GM23248 (cell line): ENCODE results near the gene GDF11. TPM values are rescaled to one million over a fixed set of nuclear protein-coding genes. Genes with fewer than 3 reads are reported as not detected.

Source experiments
- DNase-seq: peaks from one replicate; pipeline ENCODE4 v3.0.0-alpha.2; 2015
- H2AFZ ChIP-seq: fragments of 200-600 bp; sonication (generic); 2 replicates; pipeline ENCODE4 v1.6.1; 2016; ENCODE audit warnings: antibody characterized with exemption
- H3F3A ChIP-seq: fragments of 200-600 bp; sonication (generic); 2 replicates; pipeline ENCODE4 v1.6.1; 2016; ENCODE audit warnings: mild to moderate bottlenecking, antibody characterized with exemption, mixed run types; ENCODE audit not compliant: insufficient read depth
- H3K27ac ChIP-seq: fragments of 200-600 bp; sonication (generic); 2 replicates; pipeline ENCODE4 v1.5.1; 2016; ENCODE audit warnings: mild to moderate bottlenecking
- H3K27me3 ChIP-seq: fragments of 200-600 bp; sonication (generic); replicated peaks from 2 replicates; pipeline ENCODE4 v1.6.1; 2016; ENCODE audit warnings: mild to moderate bottlenecking; ENCODE audit not compliant: insufficient read depth
- H3K36me3 ChIP-seq: fragments of 200-600 bp; sonication (generic); 2 replicates; pipeline ENCODE4 v1.6.1; 2016; ENCODE audit warnings: low read depth, mild to moderate bottlenecking
- H3K4me1 ChIP-seq: fragments of 200-600 bp; sonication (generic); 2 replicates; pipeline ENCODE4 v1.6.1; 2016; ENCODE audit warnings: mild to moderate bottlenecking; ENCODE audit not compliant: insufficient read depth
- H3K4me2 ChIP-seq: fragments of 200-600 bp; sonication (generic); one replicate; pipeline ENCODE4 v1.6.1; 2016; ENCODE audit warnings: mild to moderate bottlenecking; ENCODE audit not compliant: unreplicated experiment
- H3K4me3 ChIP-seq: fragments of 200-600 bp; sonication (generic); 2 replicates; pipeline ENCODE4 v1.5.1; 2016; ENCODE audit warnings: mild to moderate bottlenecking
- H3K79me2 ChIP-seq: fragments of 200-600 bp; sonication (generic); 2 replicates; pipeline ENCODE4 v1.6.1; 2016; ENCODE audit warnings: mild to moderate bottlenecking; ENCODE audit not compliant: insufficient read depth
- H3K9ac ChIP-seq: fragments of 200-600 bp; sonication (generic); 2 replicates; pipeline ENCODE4 v1.6.1; 2016; ENCODE audit warnings: mild to moderate bottlenecking
- H3K9me2 ChIP-seq: fragments of 200-600 bp; sonication (generic); 2 replicates; pipeline ENCODE4 v1.6.1; 2016; ENCODE audit warnings: mixed run types, mild to moderate bottlenecking, moderate library complexity; ENCODE audit not compliant: insufficient read depth
- H3K9me3 ChIP-seq: fragments of 200-600 bp; sonication (generic); one replicate; pipeline ENCODE4 v1.6.1; 2017; ENCODE audit warnings: low read depth
- H4K20me1 ChIP-seq: fragments of 200-600 bp; sonication (generic); 2 replicates; pipeline ENCODE4 v1.6.0; 2016; ENCODE audit not compliant: insufficient read depth
- EZH2 ChIP-seq: fragments of 200-600 bp; sonication (generic); IDR thresholded peaks from 2 replicates; pipeline ENCODE4 v1.6.1; 2018; ENCODE audit warnings: antibody characterized with exemption, mild to moderate bottlenecking; ENCODE audit not compliant: insufficient read depth, poor library complexity, severe bottlenecking
- EZH2phosphoT487 ChIP-seq: fragments of 200-600 bp; sonication (generic); IDR thresholded peaks from 2 replicates; pipeline ENCODE4 v1.6.1; 2018; ENCODE audit warnings: antibody characterized with exemption, moderate library complexity, mild to moderate bottlenecking, low read depth; ENCODE audit not compliant: insufficient read depth
- WGBS, 2 experiments: methylation state at CpG; one replicate each; pipeline ENCODE4 v1.1.6; 2015 to 2017; ENCODE audit warnings: low lambda C conversion rate in 2 of 2, low coverage in 1 of 2; ENCODE audit errors: missing lambda C conversion rate in 2 of 2; 5-methylcytosine and 5-hydroxymethylcytosine counted together
- in situ Hi-C: fragments of 300-500 bp; cut with MboI; formaldehyde crosslinking; loops from 2 replicates; pipeline ENCODE4 v1.15.0; 2020
- polyA plus RNA-seq: library from polyadenylated mRNA; unstranded; fragments of >200 nt; fragmentation: Nextera tagmentation; extraction: Ambion mirVana; gene quantifications from 2 replicates; pipeline ENCODE4 v1.2.1, GENCODE V29; 2016
- small RNA-seq: library from RNA; depleted of rRNA; stranded (forward); fragments of <200 nt; gene quantifications from one replicate; pipeline ENCODE3, GENCODE V24; 2014; ENCODE audit warnings: low read depth, low replicate concordance
- total RNA-seq: library from RNA; depleted of rRNA; stranded (reverse); fragments of >200 nt; shearing (Covaris generic); gene quantifications from 2 replicates; pipeline ENCODE4 v1.2.3, GENCODE V29; 2014; rRNA removed

GDF11 gene
- total and polyA plus RNA-seq, 2 experiments from 2014 or later = 0.56 to 2.1 TPM

DNA sequence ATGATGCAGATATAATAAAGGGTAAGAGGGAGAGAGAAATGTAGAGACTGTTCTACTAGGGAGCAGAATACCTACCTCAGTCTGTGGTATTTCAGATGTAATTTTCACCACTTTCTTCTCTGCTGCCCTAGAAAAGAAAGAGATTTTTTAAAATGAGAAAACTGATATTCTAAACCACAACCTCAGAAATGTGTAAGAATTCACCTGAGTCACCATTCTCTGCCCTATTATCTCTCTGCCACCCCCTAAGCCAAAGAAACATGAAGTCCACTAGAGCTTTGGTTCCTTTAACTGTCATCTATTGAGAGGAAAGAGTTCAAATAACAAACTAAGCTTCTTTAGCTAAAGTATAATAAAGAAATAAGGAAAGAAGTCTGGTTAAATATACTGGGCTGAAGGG, 53.0 kb downstream of the GDF11 start:
- Histone ChIP-seq H3K27ac (no peak overlapping the region), H2AFZ (no peak overlapping the region), H3K27me3 (no peaks in the 10 kb centered on the region), H3K36me3 (peaks cover 68% of the 10 kb centered on the region), H3K9ac (no peak overlapping the region), H3F3A (no peaks in the 10 kb centered on the region; the same call in 1 of the 2 replicates), H3K4me3 (no peak overlapping the region), H3K4me2 (no peak overlapping the region), H3K79me2 (peaks cover 91% of the 10 kb centered on the region), H4K20me1 (no peaks in the 10 kb centered on the region), H3K4me1 (no peaks in the 10 kb centered on the region), H3K9me3 (no peaks in the 10 kb centered on the region), H3K9me2 (no peaks in the 10 kb centered on the region)
- no peak for DNase-seq
- in situ Hi-C loops = no loop called here
- TF ChIP-seq EZH2phosphoT487 = no peak
- TF ChIP-seq EZH2 = no peak

DNA sequence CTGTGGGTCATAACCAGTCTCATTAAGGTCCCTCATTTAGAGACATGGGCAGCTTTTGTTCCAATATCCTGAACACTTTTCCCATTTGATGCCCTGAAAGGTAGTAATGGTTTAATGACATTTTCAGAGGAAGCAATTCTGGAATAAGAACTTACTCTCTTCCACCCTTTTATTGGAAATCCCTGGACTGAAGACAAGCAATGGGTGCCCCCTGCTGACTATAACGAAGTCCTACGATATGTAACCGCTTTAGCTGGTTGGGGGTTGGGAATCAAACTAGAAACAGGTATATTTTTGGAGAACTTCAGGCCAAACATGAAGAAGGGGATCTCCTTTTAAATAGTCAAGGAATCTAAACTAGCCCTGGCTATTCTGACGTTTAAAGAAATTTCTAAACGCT, 54.1 kb downstream of the GDF11 start:
- TF ChIP-seq EZH2phosphoT487 (no peak), EZH2 (no peak)
- no peak overlapping the region for H3K9ac ChIP-seq
- H3K27me3 ChIP-seq = no peaks in the 10 kb centered on the region
- H4K20me1 ChIP-seq = no peaks in the 10 kb centered on the region
- H3K4me2 ChIP-seq = no peak overlapping the region
- no peaks in the 10 kb centered on the region for H3K9me3 ChIP-seq
- peak; percentile 59 for DNase-seq
- no peak overlapping the region for H2AFZ ChIP-seq
- H3K27ac ChIP-seq = no peak overlapping the region
- 77 to 78% methylated on average over 5 of the region's 5 CpGs for WGBS, 2 experiments
- H3K4me3 ChIP-seq = no peak overlapping the region
- H3K4me1 ChIP-seq = no peaks in the 10 kb centered on the region
- no peaks in the 10 kb centered on the region; the same call in 1 of the 2 replicates for H3F3A ChIP-seq
- H3K79me2 ChIP-seq = peaks cover 95% of the 10 kb centered on the region
- H3K9me2 ChIP-seq = no peaks in the 10 kb centered on the region
- in situ Hi-C loops = no loop called here
- peaks cover 72% of the 10 kb centered on the region for H3K36me3 ChIP-seq

GRCh38 chr12:55797550-55797949, 54.6 kb downstream of the GDF11 start:
- H4K20me1 ChIP-seq = no peaks in the 10 kb centered on the region
- H3K4me1 ChIP-seq = no peaks in the 10 kb centered on the region
- no peak overlapping the region for H3K4me3 ChIP-seq
- TF ChIP-seq EZH2 (no peak), EZH2phosphoT487 (no peak)
- no peak overlapping the region for H2AFZ ChIP-seq
- H3K9me3 ChIP-seq = no peaks in the 10 kb centered on the region
- H3K4me2 ChIP-seq = no peak overlapping the region
- peaks cover 74% of the 10 kb centered on the region for H3K36me3 ChIP-seq
- no peak overlapping the region for H3K9ac ChIP-seq
- WGBS, 2 experiments = 82 to 88% methylated on average over 4 of the region's 4 CpGs
- H3K79me2 ChIP-seq = peaks cover 98% of the 10 kb centered on the region
- H3F3A ChIP-seq = no peaks in the 10 kb centered on the region; the same call in 1 of the 2 replicates
- no peaks in the 10 kb centered on the region for H3K27me3 ChIP-seq
- DNase-seq = no peak
- H3K27ac ChIP-seq = no peak overlapping the region
- in situ Hi-C loops = no loop called here
- H3K9me2 ChIP-seq = no peaks in the 10 kb centered on the region

Small RNA genes within 50 kb of the gene (small RNA-seq; reads per million reads assigned to genes)
- not detected for gene AC009779.1
- not detected for gene RF00017

Other genes with a start within 250 kb of the GDF11 start
- gene OR6C4, start 193.5 kb upstream of the GDF11 start, total RNA-seq = not detected in 2 replicates
- gene OR6C4, start 193.5 kb upstream of the GDF11 start, polyA plus RNA-seq = not detected in 2 replicates
- not detected in 2 replicates for gene OR2AP1, start 170.7 kb upstream of the GDF11 start, total RNA-seq
- gene OR2AP1, start 170.7 kb upstream of the GDF11 start, polyA plus RNA-seq = not detected in 2 replicates
- gene OR10P1, start 106.2 kb upstream of the GDF11 start, total RNA-seq = not detected in 2 replicates
- not detected in 2 replicates for gene OR10P1, start 106.2 kb upstream of the GDF11 start, polyA plus RNA-seq
- 6.6 and 7.2 TPM in 2 replicates for gene ITGA7, start 35.2 kb upstream of the GDF11 start, total RNA-seq
- gene ITGA7, start 35.2 kb upstream of the GDF11 start, polyA plus RNA-seq = 2.0 and 2.1 TPM in 2 replicates
- 47.6 and 110 TPM in 2 replicates for gene BLOC1S1, start 27.1 kb upstream of the GDF11 start, total RNA-seq
- gene BLOC1S1, start 27.1 kb upstream of the GDF11 start, polyA plus RNA-seq = 193 and 197 TPM in 2 replicates
- 15.4 and 27.2 TPM in 2 replicates for gene RDH5, start 22.7 kb upstream of the GDF11 start, total RNA-seq
- 15.6 and 17.6 TPM in 2 replicates for gene RDH5, start 22.7 kb upstream of the GDF11 start, polyA plus RNA-seq
- 1,521 and 1,535 TPM in 2 replicates for gene CD63, start 14.1 kb upstream of the GDF11 start, total RNA-seq
- 3,562 and 3,671 TPM in 2 replicates for gene CD63, start 14.1 kb upstream of the GDF11 start, polyA plus RNA-seq
- gene SARNP, start 74.6 kb downstream of the GDF11 start, total RNA-seq = 53.6 and 65.1 TPM in 2 replicates
- gene SARNP, start 74.6 kb downstream of the GDF11 start, polyA plus RNA-seq = 131 and 139 TPM in 2 replicates
- 21.1 and 21.7 TPM in 2 replicates for gene ORMDL2, start 74.9 kb downstream of the GDF11 start, total RNA-seq
- 86.6 and 87.7 TPM in 2 replicates for gene ORMDL2, start 74.9 kb downstream of the GDF11 start, polyA plus RNA-seq
- gene DNAJC14, start 86.5 kb downstream of the GDF11 start, total RNA-seq = 38.7 and 43.8 TPM in 2 replicates
- 23.7 and 24.5 TPM in 2 replicates for gene DNAJC14, start 86.5 kb downstream of the GDF11 start, polyA plus RNA-seq
- gene MMP19, start 99.8 kb downstream of the GDF11 start, total RNA-seq = 17.6 and 26.3 TPM in 2 replicates
- gene MMP19, start 99.8 kb downstream of the GDF11 start, polyA plus RNA-seq = 13.8 and 15.7 TPM in 2 replicates
- gene PYM1, start 184.8 kb downstream of the GDF11 start, total RNA-seq = 20.1 and 25.9 TPM in 2 replicates
- gene PYM1, start 184.8 kb downstream of the GDF11 start, polyA plus RNA-seq = 33.5 and 34.4 TPM in 2 replicates
- 66.6 and 67.7 TPM in 2 replicates for gene DGKA, start 188.0 kb downstream of the GDF11 start, total RNA-seq
- 109 and 116 TPM in 2 replicates for gene DGKA, start 188.0 kb downstream of the GDF11 start, polyA plus RNA-seq
- 0.13 and 2.3 TPM in 2 replicates for gene PMEL, start 222.9 kb downstream of the GDF11 start, total RNA-seq
- 0.38 and 0.76 TPM in 2 replicates for gene PMEL, start 222.9 kb downstream of the GDF11 start, polyA plus RNA-seq
- gene CDK2, start 223.7 kb downstream of the GDF11 start, total RNA-seq = 20.8 and 34.9 TPM in 2 replicates
- 16.2 and 16.6 TPM in 2 replicates for gene CDK2, start 223.7 kb downstream of the GDF11 start, polyA plus RNA-seq
- 47.0 and 58.6 TPM in 2 replicates for gene RAB5B, start 231.0 kb downstream of the GDF11 start, total RNA-seq
- 65.8 and 66.6 TPM in 2 replicates for gene RAB5B, start 231.0 kb downstream of the GDF11 start, polyA plus RNA-seq